D721Med (cell line): ENCODE data around the gene C1GALT1C1L.

Experiments used
- DNase-seq: peaks from one replicate; pipeline ENCODE4 v3.0.0; 2011; ENCODE audit warnings: low spot score; ENCODE audit not compliant: insufficient read length
- FAIRE-seq: peaks from 2 replicates; lab custom pipeline; 2011; peaks lifted over from hg19 to GRCh38; lab: Jason Lieb, UNC
- CTCF ChIP-seq: IDR thresholded peaks from 2 replicates; pipeline ENCODE4 v1.5.1; 2012; ENCODE audit warnings: mild to moderate bottlenecking, control low read depth; ENCODE audit not compliant: insufficient read depth; ENCODE audit errors: missing control alignments

C1GALT1C1L gene

GRCh38 chr2:43676322-43677050, at the start of gene C1GALT1C1L:
C1GALT1C1L (minus strand) TSS chr2:43676429; CDS start chr2:43676322, 107 bp downstream.
- no peak for TF ChIP-seq CTCF
- FAIRE-seq (no peak), DNase-seq (no peak)

- no peak for DNase-seq
- TF ChIP-seq CTCF = no peak
- FAIRE-seq = no peak
Measured at GRCh38 chr2:43725711-43726246, 49.5 kb upstream of the C1GALT1C1L start.

GRCh38 chr2:43724728-43725526, 48.7 kb upstream of the C1GALT1C1L start:
- no peak for DNase-seq
- TF ChIP-seq CTCF = no peak
- no peak for FAIRE-seq

- no peak for TF ChIP-seq CTCF
- FAIRE-seq (no peak), DNase-seq (no peak)
Measured at GRCh38 chr2:43718530-43719124, 42.4 kb upstream of the C1GALT1C1L start.

- DNase-seq = no peak
- TF ChIP-seq CTCF = no peak
- FAIRE-seq = no peak
Measured at GRCh38 chr2:43717322-43717721, 41.1 kb upstream of the C1GALT1C1L start.

- no peak for TF ChIP-seq CTCF
- FAIRE-seq (no peak), DNase-seq (no peak)
Measured at GRCh38 chr2:43715300-43716098, 39.3 kb upstream of the C1GALT1C1L start.
